Stimulated activated CD4-positive, alpha-beta T cell treated with anti-CD3 and anti-CD28 coated beads, Interleukin-4, amount 100 ng/mL, for 1 hour (primary cell): ENCODE measurements around the gene GPC1.

ENCODE experiments used
- DNase-seq: peaks from one replicate; pipeline ENCODE4 v3.0.0-alpha.2; 2020

The GPC1 gene

GRCh38 chr2:240501531-240501991 is 66.1 kb downstream of the GPC1 start:
- DNase-seq: no peak

- no peak for DNase-seq
Measured at GRCh38 chr2:240502059-240502429, 66.6 kb downstream of the GPC1 start.

- DNase-seq: no peak
Measured at GRCh38 chr2:240502430-240503121, 67.1 kb downstream of the GPC1 start.

GRCh38 chr2:240503375-240503774 is 67.9 kb downstream of the GPC1 start:
- DNase-seq: no peak

GRCh38 chr2:240503848-240504247 is 68.4 kb downstream of the GPC1 start:
- DNase-seq: no peak

- DNase-seq: no peak
Measured at GRCh38 chr2:240505910-240506309, 70.4 kb downstream of the GPC1 start.

GRCh38 chr2:240506406-240507059 is 71.1 kb downstream of the GPC1 start:
- no peak for DNase-seq

- no peak for DNase-seq
Measured at GRCh38 chr2:240507060-240507777, 71.8 kb downstream of the GPC1 start.

- no peak for DNase-seq
Measured at GRCh38 chr2:240507778-240508251, 72.4 kb downstream of the GPC1 start.

GRCh38 chr2:240508832-240509545 is 73.5 kb downstream of the GPC1 start:
- no peak for DNase-seq

- no peak for DNase-seq
Measured at GRCh38 chr2:240509667-240510512, 74.4 kb downstream of the GPC1 start.

GRCh38 chr2:240510513-240511210 is 75.2 kb downstream of the GPC1 start:
- DNase-seq: no peak

- no peak for DNase-seq
Measured at GRCh38 chr2:240511351-240512108, 76.1 kb downstream of the GPC1 start.

- no peak for DNase-seq
Measured at GRCh38 chr2:240512109-240512485, 76.6 kb downstream of the GPC1 start.

- no peak for DNase-seq
Measured at GRCh38 chr2:240512666-240513535, 77.4 kb downstream of the GPC1 start.

GRCh38 chr2:240513549-240514287 is 78.3 kb downstream of the GPC1 start:
- DNase-seq: peak; percentile 84

- DNase-seq: no peak
Measured at GRCh38 chr2:240514631-240515030, 79.2 kb downstream of the GPC1 start.

- DNase-seq: no peak
Measured at GRCh38 chr2:240517342-240517741, 81.9 kb downstream of the GPC1 start.
